Neural progenitor cell (in vitro differentiated cells): Measurements from ENCODE around the gene SPON1.

Experiments used
- EZH2 ChIP-seq: fragments of 200-600 bp; sonication (generic); IDR thresholded peaks from 2 replicates; pipeline ENCODE4 v1.6.1; 2017; ENCODE audit warnings: antibody characterized with exemption, mild to moderate bottlenecking, moderate library complexity
- TF ChIP-seq, protein P1 (sequence below): fragments of 200-600 bp; sonication (generic); IDR thresholded peaks from 2 replicates; pipeline ENCODE4 v1.5.1; 2017; ENCODE audit warnings: antibody characterized with exemption, mild to moderate bottlenecking

DNA sequence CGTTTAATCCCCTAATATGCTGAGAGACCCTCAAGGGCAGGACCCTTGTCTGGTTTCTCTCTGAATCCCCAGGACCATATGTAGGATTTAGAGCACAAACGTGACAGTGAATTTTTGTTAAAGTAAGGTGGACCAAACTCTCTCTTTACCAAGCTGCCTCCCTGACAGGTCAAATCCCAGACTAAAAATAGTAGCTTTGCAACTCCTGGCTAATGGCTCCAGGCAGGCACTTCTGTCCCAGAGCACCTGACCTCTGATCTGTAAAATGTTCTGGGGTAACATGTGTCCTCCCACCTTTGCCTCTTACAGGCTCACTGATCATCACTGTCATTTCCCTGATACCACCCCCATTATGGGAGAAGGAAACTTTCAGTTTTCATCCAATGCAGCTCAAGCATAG is 152.3 kb downstream of the SPON1 start:
- TF ChIP-seq, protein P1, sequence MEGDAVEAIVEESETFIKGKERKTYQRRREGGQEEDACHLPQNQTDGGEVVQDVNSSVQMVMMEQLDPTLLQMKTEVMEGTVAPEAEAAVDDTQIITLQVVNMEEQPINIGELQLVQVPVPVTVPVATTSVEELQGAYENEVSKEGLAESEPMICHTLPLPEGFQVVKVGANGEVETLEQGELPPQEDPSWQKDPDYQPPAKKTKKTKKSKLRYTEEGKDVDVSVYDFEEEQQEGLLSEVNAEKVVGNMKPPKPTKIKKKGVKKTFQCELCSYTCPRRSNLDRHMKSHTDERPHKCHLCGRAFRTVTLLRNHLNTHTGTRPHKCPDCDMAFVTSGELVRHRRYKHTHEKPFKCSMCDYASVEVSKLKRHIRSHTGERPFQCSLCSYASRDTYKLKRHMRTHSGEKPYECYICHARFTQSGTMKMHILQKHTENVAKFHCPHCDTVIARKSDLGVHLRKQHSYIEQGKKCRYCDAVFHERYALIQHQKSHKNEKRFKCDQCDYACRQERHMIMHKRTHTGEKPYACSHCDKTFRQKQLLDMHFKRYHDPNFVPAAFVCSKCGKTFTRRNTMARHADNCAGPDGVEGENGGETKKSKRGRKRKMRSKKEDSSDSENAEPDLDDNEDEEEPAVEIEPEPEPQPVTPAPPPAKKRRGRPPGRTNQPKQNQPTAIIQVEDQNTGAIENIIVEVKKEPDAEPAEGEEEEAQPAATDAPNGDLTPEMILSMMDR: no peak
- no peak for TF ChIP-seq EZH2
